ENCODE measurements around the gene FBH1. TPM values are rescaled to one million over a fixed set of nuclear protein-coding genes. Genes with fewer than 3 reads are reported as not detected.
"Not testable (repeated sequence)": the region's sequence is repeated elsewhere in the genome, so short reads cannot be mapped to it uniquely, and the experiment has no call there.

Gene FBH1
- total RNA-seq, 2 experiments from 2014 or later: 33.9 to 34.2 TPM

GRCh38 chr10:5867091-5867615, 22.9 kb upstream of the FBH1 start:
- intact Hi-C loops (cut with DNase I, micrococcal nuclease); H3K27ac Mint-ChIP-seq; DNase-seq; H3K27ac ChIP-seq (ENCODE audit: low read depth in 1 of 2, low read length in 2 of 2); H3K27me3 ChIP-seq (ENCODE audit: control insufficient read depth in 1 of 2, insufficient read depth in 2 of 2, low read length in 2 of 2); H3K4me1 ChIP-seq (ENCODE audit: insufficient read depth, low read length); H3K36me3 Mint-ChIP-seq (ENCODE audit: low read depth); H3K4me1 Mint-ChIP-seq (ENCODE audit: low read depth); H3K9me3 Mint-ChIP-seq; H3K9me3 ChIP-seq (ENCODE audit: control insufficient read depth in 1 of 2, insufficient read depth in 1 of 2, low read length in 2 of 2); H3K4me3 Mint-ChIP-seq; POLR2A ChIA-PET; H3K36me3 ChIP-seq (ENCODE audit: insufficient read depth, low read length); H3K4me3 ChIP-seq (ENCODE audit: low read length); H3K27me3 Mint-ChIP-seq; ATAC-seq (ENCODE audit: poor library complexity): not testable (repeated sequence)
- CTCF ChIA-PET: interaction anchor here (0.6 kb wide), 1 partner anchor 237 kb away, joined by 3 read pairs; no protein-coding TSS in a partner anchor

DNA sequence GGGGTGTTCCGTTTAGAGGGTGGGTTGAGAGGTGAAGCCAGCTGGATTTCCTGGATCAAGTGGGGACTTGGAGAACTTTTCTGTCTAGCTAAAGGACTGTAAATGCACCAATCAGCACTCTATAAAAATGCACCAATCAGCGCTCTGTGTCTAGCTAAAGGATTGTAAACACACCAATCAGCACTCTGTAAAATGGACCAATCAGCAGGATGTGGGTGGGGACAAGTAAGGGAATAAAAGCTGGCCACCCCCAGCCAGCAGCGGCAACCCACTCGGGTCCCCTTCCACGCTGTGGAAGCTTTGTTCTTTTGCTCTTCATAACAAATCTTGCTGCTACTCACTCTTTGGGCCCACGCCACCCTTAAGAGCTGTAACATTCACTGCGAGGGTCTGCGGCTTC, 21.7 kb upstream of the FBH1 start:
- H3K27ac Mint-ChIP-seq; H3K9me3 ChIP-seq (ENCODE audit: control insufficient read depth in 1 of 2, insufficient read depth in 1 of 2, low read length in 2 of 2); H3K27me3 ChIP-seq (ENCODE audit: control insufficient read depth in 1 of 2, insufficient read depth in 2 of 2, low read length in 2 of 2); H3K36me3 Mint-ChIP-seq (ENCODE audit: low read depth); H3K9me3 Mint-ChIP-seq; H3K4me3 Mint-ChIP-seq; H3K4me3 ChIP-seq (ENCODE audit: low read length); H3K4me1 ChIP-seq (ENCODE audit: insufficient read depth, low read length); H3K4me1 Mint-ChIP-seq (ENCODE audit: low read depth); H3K36me3 ChIP-seq (ENCODE audit: insufficient read depth, low read length); DNase-seq; CTCF ChIA-PET; intact Hi-C loops (cut with DNase I, micrococcal nuclease); H3K27ac ChIP-seq (ENCODE audit: low read depth in 1 of 2, low read length in 2 of 2); ATAC-seq (ENCODE audit: poor library complexity); H3K27me3 Mint-ChIP-seq; POLR2A ChIA-PET: not testable (repeated sequence)

DNA sequence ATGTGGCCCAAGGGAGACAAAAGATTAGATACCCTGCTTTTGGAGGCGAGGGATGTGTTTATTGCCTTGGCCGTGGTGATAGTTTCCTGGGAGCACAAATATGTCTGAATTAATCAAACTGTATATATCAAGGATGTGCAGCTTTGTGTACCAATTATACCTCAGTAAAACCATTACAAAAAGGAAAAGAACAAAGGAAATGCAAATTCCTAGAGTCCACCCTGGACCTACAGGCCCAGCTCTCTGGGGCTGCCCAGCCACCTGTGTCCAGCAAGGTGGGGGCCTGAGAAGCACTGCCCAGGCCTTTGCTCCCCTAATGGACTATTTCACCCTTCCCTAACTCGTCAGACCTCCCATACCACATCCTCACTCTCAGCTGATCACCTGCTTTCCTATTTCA, 20.9 kb upstream of the FBH1 start:
- Mint-ChIP-seq H3K36me3 (ENCODE audit: low read depth) (no peaks in the 10 kb centered on the region), H3K27me3 (no peaks in the 10 kb centered on the region), H3K9me3 (no peaks in the 10 kb centered on the region), H3K27ac (no peak overlapping the region), H3K4me1 (ENCODE audit: low read depth) (peaks cover 6% of the 10 kb centered on the region), H3K4me3 (no peak overlapping the region)
- Histone ChIP-seq H3K4me3 (ENCODE audit: low read length) (no peak overlapping the region), H3K4me1 (ENCODE audit: insufficient read depth, low read length) (no peaks in the 10 kb centered on the region), H3K9me3 (ENCODE audit: control insufficient read depth in 1 of 2, insufficient read depth in 1 of 2, low read length in 2 of 2) (peaks cover 0 to 4% of the 10 kb centered on the region in 2 experiments), H3K27ac (ENCODE audit: low read depth in 1 of 2, low read length in 2 of 2) (no peak overlapping the region), H3K27me3 (ENCODE audit: control insufficient read depth in 1 of 2, insufficient read depth in 2 of 2, low read length in 2 of 2) (no peaks in the 10 kb centered on the region), H3K36me3 (ENCODE audit: insufficient read depth, low read length) (no peaks in the 10 kb centered on the region)
- TF ChIP-seq CTCF (IDR thresholded peaks at IDR 0.05): no peak
- ATAC-seq (ENCODE audit: poor library complexity) (no peak), DNase-seq (no peak)
- POLR2A ChIA-PET: no interaction called here
- intact Hi-C loops (cut with DNase I, micrococcal nuclease): no loop called here
- CTCF ChIA-PET: no interaction called here

GRCh38 chr10:5871596-5871995, 18.4 kb upstream of the FBH1 start:
- Mint-ChIP-seq H3K36me3 (ENCODE audit: low read depth) (peaks cover 16% of the 10 kb centered on the region), H3K9me3 (no peaks in the 10 kb centered on the region), H3K4me3 (no peak overlapping the region), H3K4me1 (ENCODE audit: low read depth) (peaks cover 6% of the 10 kb centered on the region), H3K27ac (no peak overlapping the region), H3K27me3 (no peaks in the 10 kb centered on the region)
- TF ChIP-seq CTCF (IDR thresholded peaks at IDR 0.05): no peak
- Histone ChIP-seq H3K27me3 (ENCODE audit: control insufficient read depth in 1 of 2, insufficient read depth in 2 of 2, low read length in 2 of 2) (no peaks in the 10 kb centered on the region), H3K27ac (ENCODE audit: low read depth in 1 of 2, low read length in 2 of 2) (no peak overlapping the region), H3K4me1 (ENCODE audit: insufficient read depth, low read length) (no peaks in the 10 kb centered on the region), H3K9me3 (ENCODE audit: control insufficient read depth in 1 of 2, insufficient read depth in 1 of 2, low read length in 2 of 2) (peaks cover 0 to 4% of the 10 kb centered on the region in 2 experiments), H3K36me3 (ENCODE audit: insufficient read depth, low read length) (peaks cover 4% of the 10 kb centered on the region), H3K4me3 (ENCODE audit: low read length) (no peak overlapping the region)
- POLR2A ChIA-PET: no interaction called here
- no peak for DNase-seq
- no peak for ATAC-seq (ENCODE audit: poor library complexity)
- CTCF ChIA-PET: no interaction called here
- intact Hi-C loops (cut with DNase I, micrococcal nuclease): loop anchor here in 1 of 2 experiments (5.0 to 10.0 kb wide), 3 partner anchors 184 to 1017 kb away; no protein-coding TSS in a partner anchor
